Skin of body (tissue), 2 donors: Measurements from ENCODE around the gene TBC1D24. TPM values are rescaled to one million over a fixed set of nuclear protein-coding genes. Genes with fewer than 3 reads are reported as not detected.
"Not testable (repeated sequence)": the region's sequence is repeated elsewhere in the genome, so short reads cannot be mapped to it uniquely, and the experiment has no call there.

Experiments used
- DNase-seq: peaks from one replicate; lab custom pipeline; 2025; lab: John Stamatoyannopoulos, UW
- total RNA-seq: library from RNA; depleted of rRNA; stranded (reverse); fragments of >200 nt; gene quantifications from one replicate; pipeline ENCODE4 v1.2.3, GENCODE V29; 2014

TBC1D24 gene
- total RNA-seq, 1 donor from 2014 or later = 8.8 TPM

- peak; percentile 94 for DNase-seq
Observed at GRCh38 chr16:2531696-2532493, 57.0 kb downstream of the TBC1D24 start.

- no peak for DNase-seq
Observed at GRCh38 chr16:2532494-2533141, 57.7 kb downstream of the TBC1D24 start.

GRCh38 chr16:2533142-2533755 is 58.3 kb downstream of the TBC1D24 start:
- DNase-seq = not testable (repeated sequence)

- DNase-seq = no peak
Observed at GRCh38 chr16:2533912-2534311, 59.0 kb downstream of the TBC1D24 start.

GRCh38 chr16:2534335-2534734 is 59.4 kb downstream of the TBC1D24 start:
- DNase-seq = not testable (repeated sequence)

GRCh38 chr16:2535625-2536013 is 60.7 kb downstream of the TBC1D24 start:
- DNase-seq = no peak

DNA sequence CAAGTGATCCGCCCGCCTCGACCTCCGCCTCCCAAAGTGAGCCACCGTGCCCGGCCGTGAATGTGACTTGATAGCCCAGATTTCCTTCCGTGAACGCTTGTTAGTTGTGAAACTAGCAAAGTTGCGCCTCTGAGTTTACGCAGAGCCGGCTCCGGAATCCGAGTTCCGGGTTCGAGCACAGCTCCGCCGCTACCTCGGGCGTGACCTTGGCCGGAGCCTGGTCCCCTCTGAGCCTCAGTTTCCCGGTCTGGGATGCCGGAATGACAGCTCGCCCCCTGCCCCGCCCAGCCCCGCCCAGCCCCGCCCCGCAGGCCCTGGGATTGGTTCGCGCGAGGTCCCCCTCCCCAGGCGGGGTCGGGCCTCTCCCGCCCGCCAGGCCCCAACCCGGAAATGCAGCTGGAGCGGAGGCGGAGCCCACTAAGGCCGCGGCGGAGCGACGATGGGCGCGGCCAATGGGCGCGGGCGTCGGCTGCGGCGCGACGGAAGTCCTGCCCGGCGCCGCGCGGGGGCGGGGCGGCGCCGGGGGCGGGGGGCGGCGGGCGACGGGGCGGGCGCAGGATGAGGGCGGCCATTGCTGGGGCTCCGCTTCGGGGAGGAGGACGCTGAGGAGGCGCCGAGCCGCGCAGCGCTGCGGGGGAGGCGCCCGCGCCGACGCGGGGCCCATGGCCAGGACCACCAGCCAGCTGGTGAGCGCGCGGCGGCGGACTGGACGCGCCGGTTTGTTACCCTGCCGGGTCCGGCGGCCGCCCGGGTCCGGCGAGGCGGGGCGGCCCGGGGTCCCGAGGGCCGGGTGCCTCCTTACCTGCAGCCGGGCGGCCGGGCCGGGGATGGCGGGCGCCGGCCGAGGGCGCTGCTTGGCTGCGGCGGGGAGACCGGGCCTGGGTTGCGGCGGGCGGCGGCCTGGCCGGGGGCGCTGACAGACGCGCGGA is 62.8 kb downstream of the TBC1D24 start, which contains the start of gene PDPK1:
TSS of gene PDPK1 (plus strand) at position 571 of the 929 bp plus-strand sequence. CDS start at position 663, 92 bp downstream.
- DNase-seq = peak; percentile 95

DNA sequence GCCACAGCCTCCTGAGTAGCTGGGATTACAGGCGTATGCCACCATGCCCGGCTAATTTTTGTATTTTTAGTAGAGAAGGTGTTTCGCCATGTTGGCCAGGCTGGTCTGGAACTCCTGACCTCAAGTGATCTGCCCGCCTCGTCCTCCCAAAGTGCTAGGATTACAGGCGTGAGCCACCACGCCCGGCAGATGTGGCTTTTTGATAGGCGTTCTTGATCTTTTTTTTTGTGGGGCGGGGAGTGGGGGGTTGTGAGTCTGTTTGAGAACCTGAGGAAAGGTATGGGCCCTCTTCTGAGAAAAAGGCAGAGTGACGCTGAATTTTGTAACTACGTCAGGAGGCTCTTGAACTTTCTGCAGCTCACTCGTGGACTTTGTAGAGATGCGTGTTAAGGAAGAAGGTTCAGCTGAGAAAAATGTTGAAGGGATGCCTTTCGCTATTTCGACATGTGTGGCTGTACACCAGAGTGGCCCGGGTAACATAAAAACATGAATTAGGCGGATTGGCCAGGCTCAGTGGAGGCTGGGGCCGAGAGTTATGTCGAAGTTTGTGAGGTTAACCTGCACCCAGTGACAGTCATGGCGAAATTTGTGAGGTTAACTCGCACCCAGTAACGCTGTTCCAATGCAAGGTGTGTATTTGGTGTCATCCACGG is 64.4 kb downstream of the TBC1D24 start:
- DNase-seq = not testable (repeated sequence)

- not testable (repeated sequence) for DNase-seq
Observed at GRCh38 chr16:2539845-2540458, 65.0 kb downstream of the TBC1D24 start.

DNA sequence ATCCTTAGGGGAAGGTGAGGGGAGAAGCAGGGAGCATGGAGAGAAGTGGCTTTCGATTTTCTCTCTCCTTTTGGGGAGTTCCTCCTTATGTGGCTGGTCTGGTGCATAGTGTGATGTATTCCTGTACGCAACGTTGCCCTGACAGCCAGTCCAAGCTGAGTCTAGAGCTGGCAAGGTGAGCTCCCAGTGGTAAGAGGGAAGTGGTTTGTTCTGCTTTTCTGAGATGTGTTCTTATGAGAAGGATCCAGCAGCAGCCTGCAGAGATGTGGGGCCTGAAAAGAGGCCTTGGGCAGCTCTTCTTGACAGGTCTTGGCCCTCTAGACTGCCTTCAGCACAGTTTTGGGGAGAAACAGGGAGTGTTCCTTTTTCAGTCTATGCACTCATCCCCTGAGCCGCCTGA is 66.0 kb downstream of the TBC1D24 start:
- DNase-seq = not testable (repeated sequence)

DNA sequence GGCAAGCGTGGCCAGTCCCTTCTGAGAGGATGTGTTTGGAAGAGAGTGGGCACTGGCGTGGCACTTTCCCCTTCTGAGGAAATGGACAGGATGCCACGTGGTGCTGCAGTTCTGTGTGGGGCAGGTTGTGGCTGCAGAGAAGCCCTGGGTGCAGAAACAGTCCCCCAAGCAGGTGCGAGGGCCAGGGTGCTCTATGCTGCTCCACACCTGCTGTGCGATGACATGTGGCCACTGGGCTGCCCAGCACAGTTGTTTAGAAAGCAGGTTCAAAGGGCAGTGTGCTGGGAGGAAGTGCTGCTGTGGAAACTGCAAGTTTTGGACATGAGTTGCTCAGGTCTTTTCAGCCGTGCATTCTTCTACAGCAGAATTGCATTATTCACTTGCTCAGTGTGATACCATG is 66.5 kb downstream of the TBC1D24 start:
- DNase-seq = not testable (repeated sequence)

GRCh38 chr16:2543771-2544170 is 68.8 kb downstream of the TBC1D24 start:
- not testable (repeated sequence) for DNase-seq

DNA sequence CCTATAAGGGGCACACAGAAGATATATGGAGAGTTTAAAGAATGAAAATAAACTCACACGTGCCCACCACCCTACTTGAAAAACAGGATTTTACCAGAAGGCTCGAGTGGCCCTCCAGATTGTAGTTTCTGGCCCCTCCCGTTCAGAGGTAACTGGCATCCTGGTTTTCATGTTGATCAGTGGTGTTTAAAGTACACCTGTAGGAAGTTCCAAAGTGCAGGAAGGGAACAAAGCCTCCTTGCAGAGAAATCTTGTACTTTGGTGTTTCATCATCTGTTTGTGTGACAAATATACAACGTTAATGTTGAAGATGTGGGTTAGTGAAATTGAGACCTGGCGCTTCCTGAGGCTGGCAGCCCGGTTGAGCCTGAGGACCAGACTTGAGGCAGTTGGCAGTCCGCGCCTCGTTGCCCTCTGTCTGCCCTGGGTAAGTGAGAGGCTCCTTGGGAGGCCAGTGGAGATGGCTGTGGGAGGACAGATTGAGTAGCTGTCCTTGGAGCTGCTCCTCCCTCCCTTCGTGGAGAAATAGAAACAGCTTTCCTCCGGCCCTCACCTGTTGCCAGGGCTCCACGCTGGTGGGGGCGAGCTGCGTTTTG is 75.5 kb downstream of the TBC1D24 start:
- DNase-seq = not testable (repeated sequence)

DNA sequence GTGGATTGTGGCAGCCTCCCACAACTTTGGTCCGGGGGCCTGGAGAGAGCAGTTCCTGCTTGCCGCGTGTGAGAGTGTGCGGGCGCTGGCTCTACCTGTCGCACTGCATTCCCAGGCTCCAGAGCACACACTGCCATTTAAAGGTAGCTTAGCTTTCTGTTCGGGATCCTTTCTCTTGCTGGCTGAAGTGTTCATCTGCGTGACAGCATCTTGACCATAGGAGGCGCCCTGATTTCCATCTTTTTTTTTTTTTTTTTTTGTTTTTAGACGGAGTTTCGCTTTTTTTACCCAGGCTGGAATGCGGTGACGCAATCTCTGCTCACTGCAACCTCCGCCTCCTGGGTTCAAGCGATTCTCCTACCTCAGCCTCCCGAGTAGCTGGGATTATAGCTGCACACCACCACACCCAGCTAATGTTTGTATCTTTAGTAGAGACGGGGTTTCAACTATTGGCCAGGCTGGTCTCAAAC is 76.5 kb downstream of the TBC1D24 start:
- not testable (repeated sequence) for DNase-seq

- DNase-seq = not testable (repeated sequence)
Observed at GRCh38 chr16:2554709-2555425, 79.9 kb downstream of the TBC1D24 start.
